Parathyroid adenoma (tissue), 2 donors: ENCODE data around the gene MAP2K5.

ENCODE experiments used
- H2AFZ ChIP-seq: fragments of 300-600 bp; sonication (generic); one replicate; pipeline ENCODE4 v1.7.0; 2017; ENCODE audit warnings: antibody characterized with exemption, mild to moderate bottlenecking
- H3K27ac ChIP-seq: fragments of 300-600 bp; sonication (generic); one replicate; pipeline ENCODE4 v1.7.0; 2017
- H3K27me3 ChIP-seq: fragments of 300-600 bp; sonication (generic); one replicate; pipeline ENCODE4 v1.7.0; 2017; ENCODE audit warnings: low read length; ENCODE audit not compliant: control insufficient read depth, insufficient read depth
- H3K36me3 ChIP-seq: fragments of 300-600 bp; sonication (generic); one replicate; pipeline ENCODE4 v1.7.0; 2017; ENCODE audit warnings: low read length; ENCODE audit not compliant: control insufficient read depth, insufficient read depth
- H3K4me1 ChIP-seq: fragments of 300-600 bp; sonication (generic); one replicate; pipeline ENCODE4 v1.7.0; 2017; ENCODE audit warnings: control low read depth
- H3K4me2 ChIP-seq: fragments of 300-600 bp; sonication (generic); one replicate; pipeline ENCODE4 v1.7.0; 2017; ENCODE audit warnings: low read length
- H3K4me3 ChIP-seq: fragments of 300-600 bp; sonication (generic); one replicate; pipeline ENCODE4 v1.7.0; 2017; ENCODE audit warnings: low read depth, low read length
- H3K79me2 ChIP-seq: fragments of 300-600 bp; sonication (generic); one replicate; pipeline ENCODE4 v1.7.0; 2017; ENCODE audit warnings: control low read depth
- H3K9ac ChIP-seq: fragments of 300-600 bp; sonication (generic); one replicate; pipeline ENCODE4 v1.7.0; 2017; ENCODE audit warnings: mild to moderate bottlenecking
- H3K9me3 ChIP-seq: fragments of 300-600 bp; sonication (generic); one replicate; pipeline ENCODE4 v1.7.0; 2017; ENCODE audit warnings: low read length; ENCODE audit not compliant: control insufficient read depth
- TF ChIP-seq, protein P1 (sequence below): fragments of 300-600 bp; sonication (generic); IDR thresholded peaks from one replicate; pipeline ENCODE4 v1.7.0; 2017; ENCODE audit warnings: antibody characterized with exemption, mild to moderate bottlenecking
- donor health status: primary hyperparathyroidism.

MAP2K5 gene

DNA sequence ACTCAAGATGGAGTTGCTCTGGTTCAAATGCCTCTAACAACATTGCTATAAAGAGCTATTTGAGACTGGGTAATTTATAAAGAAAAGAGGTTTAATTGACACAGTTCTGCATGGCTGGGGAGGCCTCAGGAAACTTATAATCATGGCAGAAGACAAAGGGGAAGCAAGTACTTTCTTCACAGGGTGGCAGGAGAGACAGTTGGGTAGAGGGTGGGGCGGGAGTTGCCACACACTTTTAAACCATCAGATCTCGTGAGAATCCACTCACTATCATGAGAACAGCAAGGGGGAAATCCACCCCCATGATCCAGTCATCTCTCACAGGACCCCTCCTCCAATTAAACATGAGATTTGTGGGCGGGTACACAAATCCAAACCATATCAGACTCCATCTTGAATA, 30.7 kb downstream of the MAP2K5 start:
- no peak overlapping the region for H2AFZ ChIP-seq
- H3K27me3 ChIP-seq: no peaks in the 10 kb centered on the region
- H3K9ac ChIP-seq: no peak overlapping the region
- H3K4me3 ChIP-seq: no peak overlapping the region
- H3K9me3 ChIP-seq: no peaks in the 10 kb centered on the region
- H3K79me2 ChIP-seq: peaks cover 2% of the 10 kb centered on the region
- TF ChIP-seq, protein P1, sequence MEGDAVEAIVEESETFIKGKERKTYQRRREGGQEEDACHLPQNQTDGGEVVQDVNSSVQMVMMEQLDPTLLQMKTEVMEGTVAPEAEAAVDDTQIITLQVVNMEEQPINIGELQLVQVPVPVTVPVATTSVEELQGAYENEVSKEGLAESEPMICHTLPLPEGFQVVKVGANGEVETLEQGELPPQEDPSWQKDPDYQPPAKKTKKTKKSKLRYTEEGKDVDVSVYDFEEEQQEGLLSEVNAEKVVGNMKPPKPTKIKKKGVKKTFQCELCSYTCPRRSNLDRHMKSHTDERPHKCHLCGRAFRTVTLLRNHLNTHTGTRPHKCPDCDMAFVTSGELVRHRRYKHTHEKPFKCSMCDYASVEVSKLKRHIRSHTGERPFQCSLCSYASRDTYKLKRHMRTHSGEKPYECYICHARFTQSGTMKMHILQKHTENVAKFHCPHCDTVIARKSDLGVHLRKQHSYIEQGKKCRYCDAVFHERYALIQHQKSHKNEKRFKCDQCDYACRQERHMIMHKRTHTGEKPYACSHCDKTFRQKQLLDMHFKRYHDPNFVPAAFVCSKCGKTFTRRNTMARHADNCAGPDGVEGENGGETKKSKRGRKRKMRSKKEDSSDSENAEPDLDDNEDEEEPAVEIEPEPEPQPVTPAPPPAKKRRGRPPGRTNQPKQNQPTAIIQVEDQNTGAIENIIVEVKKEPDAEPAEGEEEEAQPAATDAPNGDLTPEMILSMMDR: no peak
- no peak overlapping the region for H3K4me2 ChIP-seq
- no peaks in the 10 kb centered on the region for H3K36me3 ChIP-seq
- no peaks in the 10 kb centered on the region for H3K4me1 ChIP-seq
- no peak overlapping the region for H3K27ac ChIP-seq

DNA sequence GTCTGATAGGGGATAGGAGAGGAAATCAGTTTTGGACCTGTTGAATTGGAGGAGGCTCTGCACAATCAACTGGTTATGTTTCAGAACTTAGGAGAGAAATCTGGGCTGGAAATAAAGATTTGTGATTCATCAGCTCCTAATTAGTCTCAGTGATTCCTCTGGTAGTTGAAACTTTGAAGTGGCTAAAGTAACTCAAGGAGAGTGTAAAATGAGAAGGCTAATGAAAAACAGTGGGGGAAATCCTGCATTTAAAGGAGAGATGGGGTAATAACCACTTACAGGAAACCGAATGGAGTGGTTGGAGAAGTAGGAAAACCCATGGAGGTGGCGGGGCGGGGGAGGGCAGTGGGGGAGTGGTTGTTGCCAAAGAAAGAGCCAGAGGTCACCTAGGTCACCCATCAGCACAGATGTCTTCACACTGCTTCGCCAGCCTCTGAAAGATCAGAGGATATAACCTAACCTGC, 32.6 kb downstream of the MAP2K5 start:
- Histone ChIP-seq H3K27ac (no peak overlapping the region), H3K9ac (no peak overlapping the region), H3K4me3 (no peak overlapping the region), H3K27me3 (no peaks in the 10 kb centered on the region), H3K79me2 (no peaks in the 10 kb centered on the region), H3K4me1 (no peaks in the 10 kb centered on the region), H2AFZ (no peak overlapping the region), H3K36me3 (no peaks in the 10 kb centered on the region), H3K4me2 (no peak overlapping the region), H3K9me3 (no peaks in the 10 kb centered on the region)
- TF ChIP-seq, protein P1: no peak

DNA sequence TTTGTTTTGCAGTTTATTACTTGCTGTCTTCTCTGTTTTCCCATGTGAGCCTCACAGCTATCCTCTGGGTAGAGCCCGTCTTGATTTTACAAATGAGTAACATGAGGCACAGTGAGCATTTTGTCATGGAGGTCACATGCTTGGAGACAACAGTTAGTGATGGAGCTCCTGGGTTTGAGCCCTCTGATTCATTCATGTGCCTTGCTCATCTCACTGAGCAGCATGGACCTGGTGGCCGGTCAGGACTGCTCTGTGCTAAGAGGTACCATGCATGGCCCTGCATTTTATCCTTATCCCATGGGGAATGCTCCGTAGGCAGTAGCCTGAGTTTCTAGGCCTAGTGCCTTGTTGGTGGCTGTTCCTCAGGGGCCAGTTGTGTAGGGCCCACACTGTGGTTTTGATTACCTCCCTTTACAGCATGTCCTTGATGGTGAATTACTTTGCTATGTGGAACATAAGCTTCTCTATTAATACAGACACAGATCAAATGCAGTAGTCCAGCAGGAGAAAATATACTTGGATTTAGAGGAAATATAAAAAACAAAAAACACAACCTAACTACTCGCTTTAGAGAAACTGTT, 35.6 kb downstream of the MAP2K5 start:
- Histone ChIP-seq H3K9ac (no peak overlapping the region), H3K79me2 (no peaks in the 10 kb centered on the region), H3K4me1 (no peaks in the 10 kb centered on the region), H3K9me3 (no peaks in the 10 kb centered on the region), H3K4me3 (no peak overlapping the region), H3K27me3 (no peaks in the 10 kb centered on the region), H3K36me3 (no peaks in the 10 kb centered on the region), H3K27ac (no peak overlapping the region), H2AFZ (no peak overlapping the region), H3K4me2 (no peak overlapping the region)
- TF ChIP-seq, protein P1: no peak

DNA sequence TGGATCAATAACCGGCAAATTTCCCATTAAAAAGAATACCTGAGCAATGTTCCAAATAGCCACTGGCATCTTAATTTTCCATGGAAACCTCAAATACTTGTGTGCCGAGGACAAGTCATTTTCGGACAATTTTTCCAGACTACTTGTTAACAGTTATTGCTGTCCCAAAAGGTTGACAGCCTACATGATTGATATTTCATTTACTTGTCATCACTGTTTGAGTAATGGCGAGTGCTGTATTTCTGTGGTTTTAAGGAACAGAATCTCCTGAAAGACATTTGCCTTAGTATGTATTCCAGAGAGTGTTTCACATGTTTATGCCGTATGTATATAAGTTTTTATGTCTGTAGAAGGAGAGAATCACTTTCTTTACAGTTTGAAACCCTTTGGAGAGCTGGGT, 36.7 kb downstream of the MAP2K5 start:
- Histone ChIP-seq H3K27me3 (no peaks in the 10 kb centered on the region), H3K4me1 (no peaks in the 10 kb centered on the region), H3K9ac (no peak overlapping the region), H2AFZ (no peak overlapping the region), H3K27ac (no peak overlapping the region), H3K4me3 (no peak overlapping the region), H3K9me3 (no peaks in the 10 kb centered on the region), H3K4me2 (no peak overlapping the region), H3K36me3 (no peaks in the 10 kb centered on the region), H3K79me2 (no peaks in the 10 kb centered on the region)
- TF ChIP-seq, protein P1: no peak

DNA sequence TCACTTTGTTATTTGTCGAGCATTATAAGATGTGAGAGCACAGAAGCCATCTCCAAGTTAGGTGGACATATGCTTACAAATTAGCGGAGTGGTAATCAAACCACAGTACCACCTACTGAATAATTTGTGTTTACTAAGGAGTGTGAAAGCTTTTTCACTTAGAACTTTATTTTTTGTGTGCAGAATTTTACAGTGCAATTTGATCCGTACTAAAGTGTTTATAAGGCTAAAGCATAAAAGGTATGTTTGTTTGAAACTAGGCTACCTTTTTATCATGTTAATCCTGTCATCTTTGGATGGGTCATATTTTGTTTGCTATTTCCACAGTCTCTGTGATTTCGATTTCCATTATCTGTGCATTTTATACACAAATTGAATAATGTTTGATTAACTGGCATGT, 37.5 kb downstream of the MAP2K5 start:
- TF ChIP-seq, protein P1: no peak
- no peak overlapping the region for H3K4me3 ChIP-seq
- H3K9me3 ChIP-seq: no peaks in the 10 kb centered on the region
- H3K4me1 ChIP-seq: no peaks in the 10 kb centered on the region
- no peak overlapping the region for H3K4me2 ChIP-seq
- H3K79me2 ChIP-seq: no peaks in the 10 kb centered on the region
- no peaks in the 10 kb centered on the region for H3K27me3 ChIP-seq
- H3K9ac ChIP-seq: no peak overlapping the region
- no peak overlapping the region for H2AFZ ChIP-seq
- H3K36me3 ChIP-seq: no peaks in the 10 kb centered on the region
- no peak overlapping the region for H3K27ac ChIP-seq
